Midbrain (tissue), 1 donor: ENCODE data around the gene JSRP1.

Source experiments
- DNase-seq: peaks from one replicate; lab custom pipeline; 2025; lab: John Stamatoyannopoulos, UW

Gene JSRP1

DNA sequence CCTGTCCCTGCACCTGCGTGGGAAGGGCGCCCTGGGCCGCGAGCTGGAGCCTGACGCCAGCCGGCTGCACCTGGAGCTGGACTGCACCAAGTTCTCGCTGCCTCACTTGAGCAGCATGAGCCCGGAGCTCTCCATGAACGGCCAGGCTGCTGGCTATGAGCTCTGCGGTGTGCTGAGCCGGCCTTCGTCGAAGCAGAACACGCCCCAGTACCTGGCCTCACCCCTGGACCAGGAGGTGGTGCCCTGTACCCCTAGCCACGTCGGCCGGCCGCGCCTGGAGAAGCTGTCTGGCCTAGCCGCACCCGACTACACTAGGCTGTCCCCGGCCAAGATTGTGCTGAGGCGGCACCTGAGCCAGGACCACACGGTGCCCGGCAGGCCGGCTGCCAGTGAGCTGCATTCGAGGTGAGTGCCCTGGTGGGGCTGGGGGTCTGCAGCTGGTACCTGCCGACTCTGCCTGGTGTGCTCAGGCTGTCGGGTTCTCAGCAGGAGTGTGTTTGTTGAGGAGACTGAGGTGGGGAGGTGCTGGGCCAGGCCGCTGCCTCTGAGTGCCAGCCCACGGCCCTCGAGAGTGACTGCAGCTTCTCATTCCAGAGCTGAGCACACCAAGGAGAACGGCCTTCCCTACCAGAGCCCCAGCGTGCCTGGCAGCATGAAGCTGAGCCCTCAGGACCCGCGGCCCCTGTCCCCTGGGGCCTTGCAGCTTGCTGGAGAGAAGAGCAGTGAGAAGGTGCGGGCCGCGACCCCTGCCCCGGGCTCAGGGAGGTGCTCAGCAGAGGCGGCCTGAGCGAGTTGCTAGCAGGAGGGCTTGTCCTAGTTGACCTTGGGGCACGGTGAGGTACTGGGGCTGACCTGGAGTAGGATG lies 39.6 kb downstream of the JSRP1 start:
- DNase-seq = no peak

DNA sequence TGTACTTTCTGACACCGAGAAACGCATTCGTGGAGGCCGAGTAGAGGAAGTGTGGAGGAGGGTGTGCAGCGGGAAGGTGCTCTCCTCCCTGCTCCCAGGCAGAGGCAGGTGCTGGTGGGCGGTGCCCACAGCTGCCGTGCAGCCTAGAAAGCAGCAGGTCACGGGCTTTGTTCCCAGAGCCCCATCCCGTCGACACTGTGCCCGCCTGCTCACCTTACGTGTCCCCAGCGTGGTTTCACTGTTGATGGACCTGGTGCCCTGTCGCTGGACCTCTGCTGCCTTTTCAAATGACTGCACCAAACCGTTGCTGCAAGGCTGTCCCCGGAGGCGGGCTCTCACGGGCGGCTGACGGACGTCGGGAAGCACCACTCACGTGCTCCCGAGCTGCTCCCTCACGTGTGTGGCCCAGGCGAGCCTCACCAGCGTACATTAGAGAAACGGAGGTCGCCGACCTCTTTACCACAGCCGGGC lies 40.9 kb downstream of the JSRP1 start:
- no peak for DNase-seq

DNA sequence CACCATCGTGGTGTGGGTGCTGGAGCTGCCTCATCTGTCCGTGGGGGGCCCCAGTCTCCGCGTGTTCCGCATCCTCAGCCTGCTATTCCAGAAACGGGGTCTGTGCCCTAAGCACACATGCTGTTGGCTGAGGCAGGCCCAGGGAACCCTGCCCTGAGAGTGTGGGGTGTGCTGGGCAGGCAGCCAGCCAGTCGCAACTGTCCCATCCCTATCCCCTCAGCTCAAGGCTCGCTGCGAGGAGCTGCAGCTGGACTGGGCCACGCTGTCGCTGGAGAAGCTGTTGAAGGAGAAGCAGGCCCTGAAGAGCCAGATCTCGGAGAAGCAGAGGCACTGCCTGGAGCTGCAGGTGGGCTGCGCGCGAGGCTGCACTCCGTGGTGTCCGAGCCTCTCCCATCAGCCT lies 42.0 kb downstream of the JSRP1 start:
- DNase-seq = no peak

DNA sequence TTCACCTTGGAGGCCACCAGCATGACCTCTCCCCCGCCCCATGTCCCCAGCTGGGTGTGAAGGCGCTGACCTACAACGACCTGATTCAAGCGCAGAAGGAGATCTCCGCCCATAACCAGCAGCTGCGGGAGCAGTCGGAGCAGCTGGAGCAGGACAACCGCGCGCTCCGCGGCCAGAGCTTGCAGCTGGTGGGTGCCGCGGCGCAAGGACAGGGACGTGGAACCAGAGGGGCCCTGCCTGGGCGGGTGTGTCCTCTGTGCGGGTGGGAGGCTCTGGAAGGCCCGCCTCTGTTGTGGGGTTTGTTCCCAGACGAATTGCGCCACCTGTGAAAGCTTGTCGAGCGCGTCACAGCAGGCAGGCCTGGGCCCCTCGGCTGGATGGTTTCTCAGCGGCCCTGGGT lies 42.4 kb downstream of the JSRP1 start:
- no peak for DNase-seq

DNA sequence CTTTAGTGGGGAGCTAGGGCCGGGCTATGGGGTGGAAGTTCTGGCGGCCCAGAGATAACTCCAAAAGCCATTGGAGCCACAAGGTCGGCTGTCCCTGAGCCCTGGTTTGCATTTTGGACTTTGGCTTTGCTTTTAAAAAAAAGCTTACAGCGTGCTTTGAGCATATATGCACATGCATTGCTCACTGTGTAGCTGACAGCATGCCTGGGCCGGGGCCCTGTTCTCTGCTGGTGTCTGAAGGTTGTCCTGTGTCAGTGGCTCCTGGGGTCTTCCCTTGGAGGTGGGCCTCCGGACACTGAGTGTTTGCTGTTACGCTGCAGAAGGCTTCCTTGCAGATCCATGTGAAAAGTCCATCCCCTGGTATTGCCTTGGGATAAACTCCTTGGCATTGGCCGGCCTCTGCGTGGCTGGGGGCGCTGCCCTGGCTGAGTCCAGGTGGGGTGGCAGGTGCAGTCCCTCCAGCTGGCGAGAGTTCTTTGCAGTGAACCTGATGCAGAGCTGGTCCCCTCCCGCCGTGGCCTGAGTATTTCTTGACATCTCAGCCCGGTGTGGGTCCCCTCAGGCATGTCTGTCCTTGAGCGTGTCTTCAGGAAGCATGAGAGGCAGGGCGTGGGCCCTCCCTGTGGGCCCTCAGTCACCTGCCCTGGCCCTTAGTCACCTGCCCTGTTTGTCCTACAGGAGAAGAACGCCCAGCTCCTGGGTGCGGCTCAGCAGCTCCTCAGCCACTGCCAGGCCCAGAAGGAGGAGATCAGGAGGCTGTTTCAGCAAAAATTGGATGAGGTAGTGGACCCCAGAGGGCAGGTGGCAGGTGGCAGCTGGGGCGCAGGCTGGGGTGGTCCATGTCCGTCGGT lies 43.1 kb downstream of the JSRP1 start:
- no peak for DNase-seq

DNA sequence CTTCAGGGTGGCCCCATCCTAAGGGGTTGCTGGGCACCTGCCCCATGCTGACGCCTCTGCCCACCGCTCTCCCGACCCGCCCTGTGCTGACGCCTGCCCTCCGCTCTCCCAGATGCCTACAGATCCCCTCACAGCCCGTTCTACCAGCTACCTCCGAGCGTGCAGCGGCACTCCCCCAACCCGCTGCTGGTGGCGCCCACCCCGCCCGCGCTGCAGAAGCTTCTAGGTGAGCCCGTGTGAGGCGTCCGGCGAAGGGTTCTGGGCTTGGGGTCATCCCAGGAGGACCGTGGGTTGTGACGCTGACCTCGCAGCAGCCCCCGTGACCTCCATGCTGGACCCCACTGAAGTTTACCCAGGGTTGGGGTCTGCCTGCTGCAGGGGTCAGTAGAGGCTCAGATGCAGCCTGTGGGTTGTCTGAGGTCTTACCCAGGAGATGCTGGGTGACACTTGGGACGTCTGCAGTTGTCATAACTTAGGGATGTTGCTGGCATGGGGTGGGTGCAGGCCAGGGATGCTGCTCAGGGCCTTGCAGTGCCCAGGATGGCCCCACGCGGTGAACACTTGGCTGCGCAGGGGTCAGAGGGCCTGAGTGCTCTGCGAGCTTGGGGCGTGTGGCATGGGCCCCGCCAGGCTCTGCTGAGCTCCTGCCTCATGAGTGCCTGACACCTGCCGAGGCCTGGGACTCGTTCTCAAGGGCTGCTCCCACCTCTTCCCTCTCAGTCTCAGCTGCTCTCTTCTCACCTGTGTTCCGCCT lies 45.1 kb downstream of the JSRP1 start:
- DNase-seq = no peak

DNA sequence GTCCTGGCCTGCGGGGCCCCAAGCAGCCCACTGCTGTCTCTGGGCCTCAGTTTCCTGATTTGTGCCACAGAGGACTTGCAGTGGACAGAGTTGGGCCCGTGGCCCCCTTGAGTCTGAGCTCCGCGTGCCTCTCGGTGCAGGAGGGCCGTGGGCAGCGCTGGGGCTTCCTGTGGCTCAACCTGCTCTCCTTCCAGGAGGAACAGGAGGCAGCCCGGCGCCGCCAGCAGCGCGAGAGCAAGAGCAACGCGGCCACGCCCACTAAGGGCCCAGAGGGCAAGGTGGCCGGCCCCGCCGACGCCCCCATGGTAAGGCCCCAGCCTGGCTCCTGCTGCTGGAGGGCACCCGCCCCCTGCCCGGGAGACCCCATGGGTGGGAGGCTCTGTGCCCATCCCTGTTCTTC lies 46.0 kb downstream of the JSRP1 start:
- no peak for DNase-seq

DNA sequence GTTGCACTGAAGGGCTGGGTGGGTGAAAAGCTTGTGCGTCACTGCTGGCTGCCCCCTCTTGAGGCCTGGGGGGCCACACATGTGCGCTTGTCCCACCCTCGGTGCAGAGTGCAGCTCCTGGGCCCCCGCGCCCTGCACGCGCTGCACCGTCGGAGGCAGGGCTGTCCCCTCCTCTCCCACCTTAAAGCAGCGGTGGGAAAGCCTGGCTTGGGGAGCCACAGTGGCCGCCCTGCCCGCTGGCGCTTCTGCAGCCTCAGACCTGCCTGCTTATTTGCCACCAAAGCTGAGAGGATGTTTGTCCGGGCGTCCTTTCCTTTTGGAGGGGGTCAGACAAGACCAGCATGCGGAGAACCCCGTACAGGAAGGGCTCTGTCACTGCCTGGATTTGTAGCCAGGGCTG lies 46.8 kb downstream of the JSRP1 start:
- no peak for DNase-seq

DNA sequence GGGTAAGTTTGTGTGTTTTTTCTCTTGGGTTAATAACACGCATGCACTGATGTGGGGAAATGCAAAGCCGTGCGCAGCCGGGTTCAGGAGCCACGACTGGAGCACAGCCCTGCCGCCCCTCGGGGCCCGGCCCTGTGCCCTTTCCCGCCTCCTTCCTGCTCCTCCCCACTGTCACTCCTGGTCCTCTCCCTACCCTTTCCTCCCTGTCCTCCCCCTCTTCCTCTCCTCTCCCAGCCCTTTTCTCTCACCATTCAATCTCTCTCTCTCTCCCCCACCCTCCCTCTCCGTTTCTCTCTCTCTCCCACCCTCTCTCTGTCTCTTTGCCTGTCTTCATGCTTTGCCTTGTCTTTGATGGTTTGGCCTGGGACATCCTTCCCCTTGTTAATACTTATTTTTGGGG lies 47.2 kb downstream of the JSRP1 start:
- DNase-seq = no peak

DNA sequence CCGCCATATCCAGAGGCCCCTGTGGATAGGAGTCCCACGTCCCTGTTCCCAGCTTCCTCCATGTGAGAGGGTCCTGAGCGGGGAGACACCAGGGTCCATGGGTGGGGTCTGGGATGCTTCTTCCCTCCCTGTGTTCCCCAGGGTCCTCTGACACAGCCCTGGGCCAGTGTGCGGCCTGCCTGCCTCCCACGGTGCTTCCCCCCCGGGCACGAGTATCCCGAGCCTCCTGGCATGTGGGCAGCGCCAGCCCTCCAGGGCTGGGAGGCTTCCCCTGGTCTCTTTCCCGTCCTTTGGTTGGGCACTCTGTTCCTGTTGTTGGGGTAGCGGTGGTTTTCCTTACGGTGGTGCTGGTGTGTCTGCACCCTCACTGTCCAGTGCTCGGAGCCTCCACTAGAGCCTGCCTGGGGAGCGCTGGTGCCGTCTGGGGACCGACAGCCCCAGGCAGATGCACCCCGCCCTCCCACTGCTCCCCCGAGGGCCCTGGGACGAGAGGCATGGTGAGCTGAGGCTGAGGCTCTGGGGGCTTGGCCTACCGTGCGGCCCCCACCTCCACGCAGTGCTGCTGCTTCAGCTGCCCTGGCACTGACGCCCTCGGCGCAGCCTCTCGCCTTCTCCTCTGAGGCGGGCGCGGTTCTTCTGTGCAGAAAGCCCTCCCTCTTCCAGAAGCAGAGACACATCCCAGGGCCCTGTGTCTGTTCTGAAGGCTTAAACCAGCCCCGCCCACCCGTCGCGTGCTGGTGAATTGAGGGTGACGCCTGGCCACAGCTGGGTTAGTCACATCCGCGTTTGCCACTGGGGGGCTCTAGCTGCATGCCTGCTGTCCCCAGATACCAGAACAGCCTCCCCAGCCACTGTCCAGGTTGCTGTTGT lies 48.0 kb downstream of the JSRP1 start:
- no peak for DNase-seq

DNA sequence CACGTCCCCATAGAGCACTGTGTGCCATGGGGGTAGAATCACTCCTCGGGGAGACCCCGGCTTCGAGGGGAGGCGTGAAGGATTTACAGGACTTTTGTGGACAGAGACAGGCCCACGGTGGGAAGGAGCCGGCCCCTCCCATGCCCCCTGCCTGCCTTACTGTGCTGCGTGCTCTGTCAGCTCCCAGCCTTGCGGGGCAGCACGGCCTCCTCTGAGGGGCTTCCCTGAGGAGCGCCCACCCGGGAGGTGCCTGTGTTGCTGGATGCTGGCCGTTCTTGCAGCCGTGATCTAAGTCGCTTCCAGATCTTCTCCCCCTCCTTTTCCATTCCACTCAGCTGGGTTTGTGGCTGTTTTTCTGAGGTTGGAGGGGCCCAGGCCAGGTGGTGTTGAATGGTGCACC lies 49.2 kb downstream of the JSRP1 start:
- DNase-seq = no peak

DNA sequence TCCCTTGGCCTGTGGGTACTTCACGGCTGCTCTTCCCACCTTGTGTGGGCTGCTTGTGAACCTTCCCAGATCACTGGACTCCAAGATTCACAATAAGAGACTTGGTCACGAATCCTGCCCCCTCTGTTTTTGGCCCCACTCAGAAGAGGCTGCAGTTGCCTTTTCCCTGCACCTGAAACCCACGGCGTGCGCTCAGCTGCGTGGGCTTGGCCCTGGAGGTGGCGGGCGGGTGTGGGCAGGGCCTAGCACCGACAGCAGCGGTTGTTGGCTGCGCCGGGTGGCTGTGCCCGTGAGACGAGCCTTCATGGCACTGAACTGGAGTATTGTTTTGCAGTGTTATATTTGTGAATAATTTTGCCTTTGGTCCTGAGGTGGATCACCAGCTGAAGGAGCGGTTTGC lies 53.9 kb downstream of the JSRP1 start:
- DNase-seq = no peak
